DMS153 treated with DMSO at 0.1 percent for 48 hours (cell line): ENCODE results near the gene GRAMD1A.

Experiments used
- DNase-seq: peaks from one replicate; lab custom pipeline; 2025; ENCODE audit not compliant: unreplicated experiment; lab: John Stamatoyannopoulos, UW

The GRAMD1A gene

GRCh38 chr19:35052599-35053190 is 52.6 kb downstream of the GRAMD1A start:
- DNase-seq, result no peak

- no peak for DNase-seq
Measured at GRCh38 chr19:35053667-35054293, 53.7 kb downstream of the GRAMD1A start.

- no peak for DNase-seq
Measured at GRCh38 chr19:35054626-35055025, 54.5 kb downstream of the GRAMD1A start.

GRCh38 chr19:35055715-35056179 is 55.6 kb downstream of the GRAMD1A start:
- DNase-seq, result no peak

- no peak for DNase-seq
Measured at GRCh38 chr19:35056513-35057063, 56.5 kb downstream of the GRAMD1A start.

GRCh38 chr19:35058370-35058769 is 58.2 kb downstream of the GRAMD1A start:
- no peak for DNase-seq

GRCh38 chr19:35059006-35059798 is 59.1 kb downstream of the GRAMD1A start:
- DNase-seq, result no peak

GRCh38 chr19:35059799-35060091 is 59.6 kb downstream of the GRAMD1A start:
- DNase-seq, result no peak

- no peak for DNase-seq
Measured at GRCh38 chr19:35060160-35060855, 60.2 kb downstream of the GRAMD1A start.

- DNase-seq, result no peak
Measured at GRCh38 chr19:35061583-35062373, 61.7 kb downstream of the GRAMD1A start.

- DNase-seq, result no peak
Measured at GRCh38 chr19:35062942-35063341, 62.8 kb downstream of the GRAMD1A start.

- no peak for DNase-seq
Measured at GRCh38 chr19:35063940-35064818, 64.1 kb downstream of the GRAMD1A start.

- no peak for DNase-seq
Measured at GRCh38 chr19:35065574-35065973, 65.5 kb downstream of the GRAMD1A start.

GRCh38 chr19:35066121-35066520 is 66.0 kb downstream of the GRAMD1A start:
- DNase-seq, result no peak

GRCh38 chr19:35066691-35067563 is 66.8 kb downstream of the GRAMD1A start:
- peak; percentile 55 for DNase-seq

- no peak for DNase-seq
Measured at GRCh38 chr19:35068941-35069634, 69.0 kb downstream of the GRAMD1A start.

- DNase-seq, result no peak
Measured at GRCh38 chr19:35069696-35070095, 69.6 kb downstream of the GRAMD1A start.

GRCh38 chr19:35070471-35070870 is 70.3 kb downstream of the GRAMD1A start:
- no peak for DNase-seq
